ENCODE measurements around the gene ZFP36L2.

DNA sequence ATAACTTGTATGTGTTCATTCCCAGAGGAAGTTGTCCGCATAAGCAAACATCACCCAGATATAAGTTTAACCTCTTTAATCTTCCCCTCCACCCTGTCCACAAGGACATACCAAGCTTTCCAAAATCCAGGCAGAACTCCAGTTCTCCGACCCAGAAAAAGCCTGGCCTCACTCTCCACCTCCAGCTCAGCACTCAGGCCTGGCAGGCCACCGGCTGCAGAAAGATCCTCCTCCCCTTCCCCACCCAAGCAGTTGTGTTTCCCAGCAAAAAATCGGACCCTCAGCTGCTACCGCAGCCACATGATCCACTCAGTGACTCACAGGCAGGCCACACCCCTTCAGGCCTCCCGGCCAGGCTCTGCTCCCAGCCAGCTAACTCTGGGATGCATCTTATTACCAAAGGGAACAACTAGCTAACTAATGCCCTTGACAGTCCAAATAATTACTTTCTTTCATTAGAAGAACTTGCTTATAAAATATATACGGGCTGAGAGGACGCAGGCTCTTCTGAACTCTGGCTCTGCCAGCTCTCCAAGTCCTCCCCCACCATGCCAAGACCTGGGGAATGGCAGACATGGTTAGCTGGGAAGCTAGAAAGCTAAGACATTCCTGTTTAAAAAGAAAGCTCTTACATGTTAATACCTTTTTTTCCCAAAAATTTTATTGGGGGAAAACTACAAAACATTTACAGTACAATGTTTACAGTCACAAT, 4.5 kb downstream of the ZFP36L2 start:
- TF ChIP-seq POLR2A (IDR thresholded peaks at IDR 0.05) (peak; percentile 46), CTCF (IDR thresholded peaks at IDR 0.05) (no peak)

All from right lobe of liver (tissue), 4 donors.